HCT116 (cell line): ENCODE results near the gene ZNF750.

Source experiments
- POLR2A ChIP-seq: IDR thresholded peaks from 2 replicates; pipeline ENCODE4 v1.7.0; 2011; ENCODE audit warnings: borderline replicate concordance; ENCODE audit not compliant: insufficient read depth, insufficient read length; ENCODE audit errors: extremely low read depth
- SRF ChIP-seq: IDR thresholded peaks from 2 replicates; pipeline ENCODE4 v1.6.1; 2012; ENCODE audit warnings: low read depth
- YY1 ChIP-seq: IDR thresholded peaks from 2 replicates; pipeline ENCODE4 v1.6.1; 2011; ENCODE audit warnings: low read length, low read depth, moderate library complexity, mild to moderate bottlenecking; ENCODE audit not compliant: insufficient replicate concordance; ENCODE audit errors: extremely low read depth
- TF ChIP-seq, protein P1 (sequence below): IDR thresholded peaks from 2 replicates; pipeline ENCODE4 v1.6.1; 2012
- TF ChIP-seq, protein P2 (sequence below), 3 experiments: fragments of 200-600 bp in 1 of 3; sonication (generic) in 1 of 3; IDR thresholded peaks in 2 of 3; conservative IDR thresholded peaks in 1 of 3; 2 replicates each; pipeline ENCODE4 v1.5.1; 2012 to 2017; ENCODE audit warnings: low read depth in 2 of 3, low read length in 2 of 3, antibody characterized with exemption in 1 of 3, borderline replicate concordance in 1 of 3, control low read depth in 1 of 3, mild to moderate bottlenecking in 1 of 3, mixed read lengths in 1 of 3, mixed run types in 1 of 3, moderate library complexity in 1 of 3; ENCODE audit not compliant: insufficient read depth in 1 of 3

DNA sequence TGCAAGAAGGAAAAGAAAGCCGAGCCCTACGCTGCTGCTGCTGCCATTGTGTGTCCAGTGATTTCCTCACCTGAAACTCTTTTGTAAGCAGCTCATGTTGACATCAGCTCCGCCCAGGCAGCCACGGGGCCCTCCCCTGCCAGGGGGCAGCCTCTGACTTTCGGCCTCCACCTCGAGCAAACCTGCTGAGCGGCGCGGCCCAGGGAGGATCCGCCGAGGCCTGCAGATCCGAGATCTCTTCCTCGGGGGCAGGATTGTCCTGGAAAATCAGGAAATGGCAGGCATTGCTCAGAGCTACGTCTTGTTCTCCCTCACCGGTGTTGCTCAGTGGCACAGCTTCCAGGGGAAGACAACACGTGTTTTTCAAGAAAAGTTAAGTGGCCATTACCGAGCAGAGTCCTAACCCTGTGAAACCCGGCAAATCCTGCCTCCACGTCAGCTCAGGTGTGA is 35.6 kb upstream of the ZNF750 start:
- TF ChIP-seq YY1 (no peak), POLR2A (no peak), SRF (no peak)
- TF ChIP-seq, protein P1, sequence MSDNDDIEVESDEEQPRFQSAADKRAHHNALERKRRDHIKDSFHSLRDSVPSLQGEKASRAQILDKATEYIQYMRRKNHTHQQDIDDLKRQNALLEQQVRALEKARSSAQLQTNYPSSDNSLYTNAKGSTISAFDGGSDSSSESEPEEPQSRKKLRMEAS = no peak
- TF ChIP-seq, protein P2, sequence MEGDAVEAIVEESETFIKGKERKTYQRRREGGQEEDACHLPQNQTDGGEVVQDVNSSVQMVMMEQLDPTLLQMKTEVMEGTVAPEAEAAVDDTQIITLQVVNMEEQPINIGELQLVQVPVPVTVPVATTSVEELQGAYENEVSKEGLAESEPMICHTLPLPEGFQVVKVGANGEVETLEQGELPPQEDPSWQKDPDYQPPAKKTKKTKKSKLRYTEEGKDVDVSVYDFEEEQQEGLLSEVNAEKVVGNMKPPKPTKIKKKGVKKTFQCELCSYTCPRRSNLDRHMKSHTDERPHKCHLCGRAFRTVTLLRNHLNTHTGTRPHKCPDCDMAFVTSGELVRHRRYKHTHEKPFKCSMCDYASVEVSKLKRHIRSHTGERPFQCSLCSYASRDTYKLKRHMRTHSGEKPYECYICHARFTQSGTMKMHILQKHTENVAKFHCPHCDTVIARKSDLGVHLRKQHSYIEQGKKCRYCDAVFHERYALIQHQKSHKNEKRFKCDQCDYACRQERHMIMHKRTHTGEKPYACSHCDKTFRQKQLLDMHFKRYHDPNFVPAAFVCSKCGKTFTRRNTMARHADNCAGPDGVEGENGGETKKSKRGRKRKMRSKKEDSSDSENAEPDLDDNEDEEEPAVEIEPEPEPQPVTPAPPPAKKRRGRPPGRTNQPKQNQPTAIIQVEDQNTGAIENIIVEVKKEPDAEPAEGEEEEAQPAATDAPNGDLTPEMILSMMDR (IDR thresholded peaks at IDR 0.05 in 2 of 3, conservative IDR thresholded peaks at IDR 0.05 in 1 of 3; ENCODE audit: borderline replicate concordance in 1 of 3, insufficient read depth in 1 of 3, low read depth in 2 of 3, low read length in 2 of 3) = no peak
